Measurements from ENCODE around the gene FNDC3B.
"Not testable (repeated sequence)": the region's sequence is repeated elsewhere in the genome, so short reads cannot be mapped to it uniquely, and the experiment has no call there.

FNDC3B gene

GRCh38 chr3:172241405-172241804 lies 202.0 kb downstream of the FNDC3B start:
- DNase-seq (ENCODE audit: low read depth): peak; percentile 35
- no peak overlapping the region for H3K4me3 ChIP-seq (ENCODE audit: control insufficient read depth, low read depth, low read length)
- no peak for TF ChIP-seq CTCF (conservative IDR thresholded peaks at IDR 0.05; ENCODE audit: control insufficient read depth, insufficient read depth, low read depth, low read length)

DNA sequence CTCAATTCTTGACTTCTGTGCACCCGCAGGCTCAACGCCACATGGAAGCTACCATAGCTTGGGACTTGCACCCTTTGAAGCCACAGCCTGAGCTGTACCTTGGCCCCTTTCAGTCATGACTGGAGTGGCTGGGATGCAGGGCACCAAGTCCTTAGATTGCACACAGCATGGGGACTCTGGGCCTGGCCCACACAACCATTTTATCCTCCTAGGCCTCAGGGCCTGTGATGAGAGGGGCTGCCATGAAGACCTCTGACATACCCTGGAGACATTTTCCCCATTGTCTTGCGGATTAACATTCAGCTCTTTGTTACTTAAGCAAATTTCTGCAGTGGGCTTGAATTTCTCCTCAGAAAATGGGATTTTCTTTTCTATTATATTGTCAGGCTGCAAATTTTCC lies 203.1 kb downstream of the FNDC3B start:
- not testable (repeated sequence) for H3K4me3 ChIP-seq (ENCODE audit: control insufficient read depth, low read depth, low read length); DNase-seq (ENCODE audit: low read depth)

DNA sequence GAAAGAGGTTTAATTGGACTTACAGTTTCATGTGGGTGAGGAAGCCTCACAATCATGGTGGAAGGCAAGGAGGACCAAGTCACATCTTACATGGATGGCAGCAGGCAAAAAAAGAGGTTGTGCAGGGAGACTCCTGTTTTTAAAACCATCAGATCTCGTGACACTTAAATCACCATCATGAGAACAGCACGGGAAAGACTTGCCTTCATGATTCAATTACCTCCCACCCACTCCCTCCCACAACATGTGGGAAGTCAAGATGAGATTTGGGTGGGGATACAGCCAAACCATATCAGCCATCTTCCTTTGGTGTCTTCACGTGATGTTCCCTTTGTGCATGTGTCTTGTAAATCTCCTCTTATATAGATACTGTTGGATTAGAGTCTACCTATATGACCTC lies 204.0 kb downstream of the FNDC3B start:
- not testable (repeated sequence) for H3K4me3 ChIP-seq (ENCODE audit: control insufficient read depth, low read depth, low read length); DNase-seq (ENCODE audit: low read depth)

DNA sequence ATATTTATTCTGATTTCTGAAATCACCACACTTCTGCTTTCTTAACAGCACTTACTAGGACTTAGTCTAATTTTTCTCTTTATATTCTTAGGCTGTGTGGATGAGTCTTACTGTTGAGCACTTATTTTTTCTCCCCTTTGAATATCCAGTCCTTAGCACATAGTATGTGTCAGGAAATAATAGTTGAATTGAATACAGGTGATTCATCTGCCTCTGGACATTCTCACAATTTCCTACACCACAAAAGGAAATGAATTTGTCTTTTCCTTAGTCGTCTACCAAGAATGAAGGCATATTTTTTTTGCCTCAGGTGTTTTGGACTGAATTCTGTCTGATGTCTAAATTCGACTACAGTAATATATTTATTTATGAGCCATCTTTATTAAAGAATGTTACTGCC lies 204.6 kb downstream of the FNDC3B start:
- H3K4me3 ChIP-seq (ENCODE audit: control insufficient read depth, low read depth, low read length): no peak overlapping the region
- no peak for TF ChIP-seq CTCF (conservative IDR thresholded peaks at IDR 0.05; ENCODE audit: control insufficient read depth, insufficient read depth, low read depth, low read length)
- DNase-seq (ENCODE audit: low read depth): peak; percentile 57

DNA sequence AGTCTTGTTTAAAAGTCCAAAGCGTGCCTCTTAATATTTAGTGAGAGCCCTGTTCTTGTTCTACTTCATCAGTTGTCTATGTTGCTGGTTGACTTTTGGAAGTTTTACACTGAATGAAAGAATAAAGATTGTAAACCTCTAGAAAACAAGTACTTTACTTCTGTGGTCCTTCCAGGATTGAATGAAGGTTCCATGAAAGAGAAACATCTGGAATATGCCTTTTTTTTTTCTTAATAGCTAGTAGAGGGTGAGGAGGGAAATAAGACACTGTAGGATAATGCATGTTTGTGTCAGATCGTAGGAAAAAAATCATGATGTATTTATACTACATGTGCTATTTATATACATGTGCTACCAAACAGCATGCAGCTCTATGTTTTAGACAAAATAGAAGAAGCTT lies 205.9 kb downstream of the FNDC3B start:
- no peak for DNase-seq (ENCODE audit: low read depth)
- TF ChIP-seq CTCF (conservative IDR thresholded peaks at IDR 0.05; ENCODE audit: control insufficient read depth, insufficient read depth, low read depth, low read length): no peak
- no peak overlapping the region for H3K4me3 ChIP-seq (ENCODE audit: control insufficient read depth, low read depth, low read length)

DNA sequence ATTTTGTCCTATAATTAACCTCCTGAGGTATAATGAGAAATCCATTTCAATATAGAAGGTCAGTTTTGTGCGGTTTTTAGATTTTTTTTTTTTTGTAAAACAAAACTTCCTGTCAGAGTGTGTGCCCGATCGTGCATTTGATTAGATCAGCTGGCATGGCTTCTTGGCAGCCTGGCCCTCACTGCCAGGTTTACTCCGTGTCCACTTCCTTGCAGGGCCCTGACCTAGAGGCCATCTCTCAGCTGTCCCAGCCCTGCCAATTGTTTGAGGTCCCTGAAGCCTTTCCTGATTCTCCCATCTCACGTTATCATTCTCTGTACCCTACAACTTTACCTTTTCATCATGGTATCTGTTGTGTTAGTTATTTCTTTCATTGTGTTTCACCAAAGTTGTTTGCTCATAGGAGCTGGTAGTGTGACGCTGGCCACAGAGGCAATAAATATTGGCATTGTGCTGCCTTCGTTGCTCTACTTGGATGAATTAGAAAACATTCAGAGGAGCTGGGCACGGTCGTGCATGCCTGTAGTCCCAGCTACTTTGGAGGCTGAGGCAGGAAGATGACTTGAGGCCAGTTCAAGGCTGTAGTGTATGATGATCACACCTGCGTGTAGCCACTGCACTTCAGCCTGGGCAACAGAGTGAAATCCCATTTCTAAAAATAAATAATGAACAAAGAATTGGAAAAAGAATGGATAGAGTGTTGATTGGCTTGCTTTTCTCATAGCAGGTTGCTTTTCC lies 206.9 kb downstream of the FNDC3B start:
- no peak overlapping the region for H3K4me3 ChIP-seq (ENCODE audit: control insufficient read depth, low read depth, low read length)
- DNase-seq (ENCODE audit: low read depth): no peak
- TF ChIP-seq CTCF (conservative IDR thresholded peaks at IDR 0.05; ENCODE audit: control insufficient read depth, insufficient read depth, low read depth, low read length): no peak

GRCh38 chr3:172247525-172248274 lies 208.3 kb downstream of the FNDC3B start:
- no peak overlapping the region for H3K4me3 ChIP-seq (ENCODE audit: control insufficient read depth, low read depth, low read length)
- DNase-seq (ENCODE audit: low read depth): no peak
- no peak for TF ChIP-seq CTCF (conservative IDR thresholded peaks at IDR 0.05; ENCODE audit: control insufficient read depth, insufficient read depth, low read depth, low read length)

All from fibroblast of mammary gland (primary cell).